GM20000 (cell line): ENCODE results near the gene FAM43B.

Experiments used
- DNase-seq: peaks from one replicate; pipeline ENCODE4 v3.0.0; 2012; ENCODE audit warnings: low spot score
- TF ChIP-seq, protein P1 (sequence below): IDR thresholded peaks from 2 replicates; pipeline ENCODE4 v1.5.1; 2012; ENCODE audit warnings: mild to moderate bottlenecking, control low read depth; ENCODE audit errors: extremely low read depth, missing control alignments

FAM43B gene

DNA sequence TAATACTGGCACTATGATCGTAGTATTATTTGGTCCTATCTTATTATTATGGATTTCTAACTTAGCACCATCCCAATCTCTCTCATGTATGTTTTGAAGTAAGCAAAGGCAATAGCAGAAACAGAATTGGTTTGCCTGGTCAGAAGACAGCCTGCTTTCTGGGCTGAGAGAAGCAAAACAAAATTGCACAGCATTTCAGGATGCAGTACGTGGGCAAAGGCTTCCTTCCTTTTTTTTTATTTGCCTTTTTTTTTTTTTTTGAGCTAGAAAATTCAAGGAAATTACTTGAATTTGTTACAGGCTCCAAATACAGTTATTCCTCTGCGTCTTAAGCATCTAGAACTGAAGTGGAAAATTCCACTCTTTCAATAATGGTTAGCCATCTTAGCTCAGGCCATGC, 45.3 kb downstream of the FAM43B start:
- no peak for DNase-seq
- TF ChIP-seq, protein P1, sequence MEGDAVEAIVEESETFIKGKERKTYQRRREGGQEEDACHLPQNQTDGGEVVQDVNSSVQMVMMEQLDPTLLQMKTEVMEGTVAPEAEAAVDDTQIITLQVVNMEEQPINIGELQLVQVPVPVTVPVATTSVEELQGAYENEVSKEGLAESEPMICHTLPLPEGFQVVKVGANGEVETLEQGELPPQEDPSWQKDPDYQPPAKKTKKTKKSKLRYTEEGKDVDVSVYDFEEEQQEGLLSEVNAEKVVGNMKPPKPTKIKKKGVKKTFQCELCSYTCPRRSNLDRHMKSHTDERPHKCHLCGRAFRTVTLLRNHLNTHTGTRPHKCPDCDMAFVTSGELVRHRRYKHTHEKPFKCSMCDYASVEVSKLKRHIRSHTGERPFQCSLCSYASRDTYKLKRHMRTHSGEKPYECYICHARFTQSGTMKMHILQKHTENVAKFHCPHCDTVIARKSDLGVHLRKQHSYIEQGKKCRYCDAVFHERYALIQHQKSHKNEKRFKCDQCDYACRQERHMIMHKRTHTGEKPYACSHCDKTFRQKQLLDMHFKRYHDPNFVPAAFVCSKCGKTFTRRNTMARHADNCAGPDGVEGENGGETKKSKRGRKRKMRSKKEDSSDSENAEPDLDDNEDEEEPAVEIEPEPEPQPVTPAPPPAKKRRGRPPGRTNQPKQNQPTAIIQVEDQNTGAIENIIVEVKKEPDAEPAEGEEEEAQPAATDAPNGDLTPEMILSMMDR = no peak

DNA sequence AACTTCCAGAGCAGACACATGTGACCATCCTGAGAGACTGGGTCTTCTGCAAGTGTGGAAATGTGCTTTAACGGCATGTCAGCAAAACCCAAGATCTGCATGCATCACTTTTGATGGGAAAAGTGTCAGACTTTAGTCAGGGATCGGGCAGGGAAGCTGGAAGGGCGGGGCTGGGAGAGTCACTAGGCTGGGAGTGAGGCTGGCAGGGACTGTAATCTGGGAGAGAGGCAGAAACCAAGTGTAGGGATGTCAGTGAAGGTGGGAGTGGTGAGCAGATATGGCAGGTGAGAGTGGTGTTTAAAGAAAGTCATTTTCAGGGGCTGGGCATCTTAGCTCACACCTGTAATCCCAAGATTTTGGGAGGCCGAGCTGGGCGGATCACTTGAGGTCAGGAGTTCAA, 47.8 kb downstream of the FAM43B start:
- TF ChIP-seq, protein P1 = no peak
- DNase-seq = no peak

DNA sequence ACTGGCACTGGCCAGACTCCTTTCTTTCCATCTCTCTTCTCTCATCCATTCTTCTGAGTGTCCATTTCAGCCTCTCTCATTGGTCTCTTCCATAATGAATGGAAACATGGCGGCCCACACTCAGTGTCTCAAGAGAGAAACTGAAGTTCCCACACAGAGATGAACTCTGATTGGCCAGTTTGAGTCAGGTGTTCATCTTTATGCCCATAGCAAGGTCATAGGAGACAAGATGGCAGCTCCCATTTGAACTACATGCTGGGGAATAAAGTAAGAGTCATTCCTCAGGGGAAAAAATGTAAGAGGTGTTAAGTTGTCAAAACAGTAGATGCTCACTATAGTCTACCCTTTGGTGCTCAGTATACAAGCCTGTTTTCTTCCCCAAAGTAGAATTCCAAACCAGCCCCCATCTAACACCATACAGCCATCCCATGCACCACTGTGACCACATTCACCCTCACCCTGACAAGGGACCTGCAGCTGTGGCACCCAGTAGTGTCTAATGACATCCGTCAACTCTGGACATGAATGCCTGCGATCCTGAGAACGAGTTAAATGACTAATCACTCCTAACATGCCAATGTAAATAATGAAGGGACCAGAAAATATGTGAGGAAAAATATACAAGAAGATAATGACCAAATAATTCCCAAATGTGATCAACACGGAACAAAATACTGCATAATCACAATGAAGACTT, 48.9 kb downstream of the FAM43B start:
- no peak for DNase-seq
- TF ChIP-seq, protein P1 = no peak

DNA sequence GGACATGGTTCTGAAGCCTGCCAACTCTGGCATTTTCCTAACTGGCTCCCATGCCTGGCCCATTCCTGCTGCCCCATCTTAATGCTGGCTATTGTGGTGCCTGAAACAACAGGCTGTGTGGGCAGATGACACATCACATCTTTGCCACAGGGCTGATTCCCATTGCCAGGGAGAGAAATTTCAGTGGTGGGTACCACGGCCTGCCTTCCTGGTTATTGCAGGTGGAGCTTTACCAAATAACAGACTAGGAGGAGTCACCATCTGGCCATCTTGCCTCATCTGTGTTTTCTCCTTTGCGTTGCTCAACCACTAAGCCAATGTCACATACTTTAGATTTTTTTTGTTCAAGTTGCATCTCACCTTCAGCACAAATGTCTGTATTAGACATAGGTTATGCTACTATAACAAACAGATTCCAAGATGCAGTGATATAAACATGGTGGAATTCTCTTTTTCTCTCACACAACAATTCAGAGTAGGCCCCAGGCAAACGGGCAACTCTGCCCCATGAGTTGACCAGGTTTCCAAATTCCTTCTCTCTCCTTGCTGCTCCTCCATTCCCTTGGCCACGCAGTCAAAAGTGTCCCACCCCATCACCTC, 50.6 kb downstream of the FAM43B start:
- TF ChIP-seq, protein P1 = no peak
- no peak for DNase-seq

DNA sequence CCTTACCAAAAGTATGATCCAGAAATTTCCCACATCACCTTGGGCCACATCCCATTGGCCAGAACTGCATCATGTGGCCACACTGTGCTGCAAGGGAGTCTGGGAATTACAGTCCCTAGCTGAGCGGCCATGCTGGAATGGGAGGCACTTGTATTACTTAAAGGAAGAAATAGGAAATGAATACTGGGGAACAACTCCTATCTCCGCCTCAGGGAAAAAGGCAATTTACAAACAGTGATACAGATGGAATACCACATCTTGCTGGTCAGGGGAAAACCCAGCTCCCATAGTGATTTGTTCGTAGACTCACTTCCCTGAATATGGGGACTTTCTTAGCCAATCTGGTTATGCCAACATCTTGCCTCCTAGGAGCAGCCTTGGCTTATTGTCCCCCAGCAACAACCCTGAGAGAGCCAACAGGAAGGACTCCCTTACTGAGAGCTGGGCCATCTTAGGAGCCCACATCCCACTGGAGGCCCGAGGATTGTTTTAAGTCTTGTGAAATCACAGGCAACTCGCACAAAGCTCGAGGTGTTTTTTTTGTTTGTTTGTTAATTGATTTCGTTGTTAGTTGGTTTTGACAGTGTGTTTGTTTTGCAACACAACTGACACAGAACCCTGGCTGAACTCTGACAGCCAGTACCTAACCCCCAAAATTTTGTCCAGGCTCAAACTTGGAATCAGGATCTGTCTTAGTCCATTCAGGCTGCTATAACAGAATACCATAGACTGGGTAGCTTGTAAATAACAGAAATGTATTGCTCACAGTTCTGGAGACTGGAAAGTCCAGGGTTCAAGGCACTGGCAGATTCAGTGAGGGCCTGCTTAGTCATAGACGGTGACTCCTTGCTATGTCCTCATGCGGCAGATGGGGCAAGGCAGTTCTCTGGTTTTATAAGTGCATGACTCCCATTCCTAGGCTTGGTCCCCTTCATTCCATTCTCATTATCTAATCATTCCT, 51.4 kb downstream of the FAM43B start:
- DNase-seq = no peak
- TF ChIP-seq, protein P1 = no peak
